ENCODE measurements around the gene DTL. TPM values are rescaled to one million over a fixed set of nuclear protein-coding genes. Genes with fewer than 3 reads are reported as not detected.

Gene DTL
- total RNA-seq, 2 experiments from 2014 or later, result 61.7 to 64.4 TPM

GRCh38 chr1:212132025-212132424 lies 96.5 kb downstream of the DTL start:
- Histone ChIP-seq H3K79me2 (ENCODE audit: insufficient read depth, low read depth, low read length) (no peaks in the 10 kb centered on the region), H4K20me1 (ENCODE audit: insufficient read depth, low read length) (no peaks in the 10 kb centered on the region), H3K27ac (ENCODE audit: low read depth, low read length, poor library complexity, severe bottlenecking) (no peak overlapping the region), H3K9me2 (ENCODE audit: insufficient read depth, low read length) (no peaks in the 10 kb centered on the region), H3K4me1 (ENCODE audit: insufficient read depth, low read length, poor library complexity, severe bottlenecking) (no peaks in the 10 kb centered on the region), H3K4me3 (ENCODE audit: low read depth, low read length, poor library complexity, severe bottlenecking) (no peak overlapping the region), H2AFZ (ENCODE audit: low read length) (no peak overlapping the region), H3K4me2 (ENCODE audit: low read length) (no peak overlapping the region), H3K9me3 (ENCODE audit: low read length) (0 out of 2 replicates have a peak, but pooled peaks cover 3% of the 10 kb centered on the region), H3K36me3 (ENCODE audit: insufficient read depth, low read length) (peaks cover 60% of the 10 kb centered on the region)
- TF ChIP-seq EZH2phosphoT487 (IDR thresholded peaks at IDR 0.05; ENCODE audit: borderline replicate concordance, low read depth, low read length), result no peak
- TF ChIP-seq CTCF (conservative IDR thresholded peaks at IDR 0.05; ENCODE audit: low read length), result no peak
- intact Hi-C loops (cut with micrococcal nuclease; ENCODE audit: unreplicated experiment), result no loop called here
- DNase-seq (ENCODE audit: low spot score), result no peak
- no TSS peak for BruUV-seq (replicated peaks)
- ChIA-PET POLR2A (no interaction called here), CTCF (ENCODE audit: unreplicated experiment) (no interaction called here)

GRCh38 chr1:212133319-212133718 lies 97.8 kb downstream of the DTL start:
- no peak for TF ChIP-seq CTCF (conservative IDR thresholded peaks at IDR 0.05; ENCODE audit: low read length)
- no peak for TF ChIP-seq EZH2phosphoT487 (IDR thresholded peaks at IDR 0.05; ENCODE audit: borderline replicate concordance, low read depth, low read length)
- POLR2A ChIA-PET, result no interaction called here
- BruUV-seq (replicated peaks), result no TSS peak

GRCh38 chr1:212135166-212135565 lies 99.6 kb downstream of the DTL start:
- DNase-seq (ENCODE audit: low spot score), result no peak
- intact Hi-C loops (cut with micrococcal nuclease; ENCODE audit: unreplicated experiment), result no loop called here
- no peak overlapping the region for H3K4me2 ChIP-seq (ENCODE audit: low read length)
- no peak overlapping the region for H2AFZ ChIP-seq (ENCODE audit: low read length)
- no peak overlapping the region for H3K4me3 ChIP-seq (ENCODE audit: low read depth, low read length, poor library complexity, severe bottlenecking)
- peaks cover 39% of the 10 kb centered on the region for H3K36me3 ChIP-seq (ENCODE audit: insufficient read depth, low read length)
- no peak overlapping the region for H3K27ac ChIP-seq (ENCODE audit: low read depth, low read length, poor library complexity, severe bottlenecking)
- H3K79me2 ChIP-seq (ENCODE audit: insufficient read depth, low read depth, low read length), result no peaks in the 10 kb centered on the region
- BruUV-seq (replicated peaks), result no TSS peak
- H3K9me3 ChIP-seq (ENCODE audit: low read length), result 0 out of 2 replicates have a peak, but pooled peaks cover 3% of the 10 kb centered on the region
- CTCF ChIA-PET (ENCODE audit: unreplicated experiment), result no interaction called here
- TF ChIP-seq EZH2phosphoT487 (IDR thresholded peaks at IDR 0.05; ENCODE audit: borderline replicate concordance, low read depth, low read length), result no peak
- H3K4me1 ChIP-seq (ENCODE audit: insufficient read depth, low read length, poor library complexity, severe bottlenecking), result no peaks in the 10 kb centered on the region
- POLR2A ChIA-PET, result no interaction called here
- no peaks in the 10 kb centered on the region for H3K9me2 ChIP-seq (ENCODE audit: insufficient read depth, low read length)
- no peaks in the 10 kb centered on the region for H4K20me1 ChIP-seq (ENCODE audit: insufficient read depth, low read length)

More at GRCh38 chr1:212133319-212133718, 97.8 kb downstream of the DTL start:
- CTCF ChIA-PET (ENCODE audit: unreplicated experiment), result no interaction called here
- H3K79me2 ChIP-seq (ENCODE audit: insufficient read depth, low read depth, low read length), result no peaks in the 10 kb centered on the region
- H2AFZ ChIP-seq (ENCODE audit: low read length), result no peak overlapping the region
- no peaks in the 10 kb centered on the region for H3K4me1 ChIP-seq (ENCODE audit: insufficient read depth, low read length, poor library complexity, severe bottlenecking)
- no peaks in the 10 kb centered on the region for H4K20me1 ChIP-seq (ENCODE audit: insufficient read depth, low read length)
- no peaks in the 10 kb centered on the region for H3K9me2 ChIP-seq (ENCODE audit: insufficient read depth, low read length)
- intact Hi-C loops (cut with micrococcal nuclease; ENCODE audit: unreplicated experiment), result no loop called here
- no peak overlapping the region for H3K4me2 ChIP-seq (ENCODE audit: low read length)
- H3K9me3 ChIP-seq (ENCODE audit: low read length), result 0 out of 2 replicates have a peak, but pooled peaks cover 3% of the 10 kb centered on the region
- H3K36me3 ChIP-seq (ENCODE audit: insufficient read depth, low read length), result peaks cover 57% of the 10 kb centered on the region
- no peak overlapping the region for H3K27ac ChIP-seq (ENCODE audit: low read depth, low read length, poor library complexity, severe bottlenecking)
- no peak for DNase-seq (ENCODE audit: low spot score)
- no peak overlapping the region for H3K4me3 ChIP-seq (ENCODE audit: low read depth, low read length, poor library complexity, severe bottlenecking)

Data from OCI-LY7 (cell line).